ENCODE results near the gene PLSCR5. TPM values are rescaled to one million over a fixed set of nuclear protein-coding genes. Genes with fewer than 3 reads are reported as not detected.

PLSCR5 gene
- total RNA-seq, 3 donors from 2014 or later, result not detected

- no peak for TF ChIP-seq CTCF (IDR thresholded peaks at IDR 0.05)
- Histone ChIP-seq H3K4me3 (no peak overlapping the region), H3K9me3 (no peaks in the 10 kb centered on the region), H3K36me3 (ENCODE audit: low read depth) (no peaks in the 10 kb centered on the region), H3K4me1 (ENCODE audit: low read depth) (peaks cover 20% of the 10 kb centered on the region)
- DNase-seq, result no peak
- ATAC-seq, result no peak
- intact Hi-C loops (cut with DNase I, micrococcal nuclease), result loop anchor here in 1 of 2 donors (5.0 kb wide), 1 partner anchor 33 kb away; no protein-coding TSS in a partner anchor
Measured at GRCh38 chr3:146540236-146540635, 64.9 kb downstream of the PLSCR5 start.

- TF ChIP-seq CTCF (IDR thresholded peaks at IDR 0.05), result no peak
- H3K9me3 ChIP-seq, result no peaks in the 10 kb centered on the region
- no peaks in the 10 kb centered on the region for H3K36me3 ChIP-seq (ENCODE audit: low read depth)
- intact Hi-C loops (cut with DNase I, micrococcal nuclease), result no loop called here
- no peak overlapping the region for H3K4me3 ChIP-seq
- H3K4me1 ChIP-seq (ENCODE audit: low read depth), result peaks cover 20% of the 10 kb centered on the region
- peak; percentile 11 for ATAC-seq
- no peak for DNase-seq
Measured at GRCh38 chr3:146539315-146539714, 65.8 kb downstream of the PLSCR5 start.

GRCh38 chr3:146537603-146538002, 67.5 kb downstream of the PLSCR5 start:
- intact Hi-C loops (cut with DNase I, micrococcal nuclease), result no loop called here
- DNase-seq, result no peak
- peaks cover 20% of the 10 kb centered on the region for H3K4me1 ChIP-seq (ENCODE audit: low read depth)

GRCh38 chr3:146536681-146537080, 68.5 kb downstream of the PLSCR5 start:
- ATAC-seq (no peak), DNase-seq (no peak)
- intact Hi-C loops (cut with DNase I, micrococcal nuclease), result no loop called here
- Histone ChIP-seq H3K4me3 (no peak overlapping the region), H3K9me3 (no peaks in the 10 kb centered on the region), H3K4me1 (ENCODE audit: low read depth) (peaks cover 20% of the 10 kb centered on the region), H3K36me3 (ENCODE audit: low read depth) (no peaks in the 10 kb centered on the region)
- TF ChIP-seq CTCF (IDR thresholded peaks at IDR 0.05), result no peak

More at GRCh38 chr3:146537603-146538002, 67.5 kb downstream of the PLSCR5 start:
- ATAC-seq, result no peak
- TF ChIP-seq CTCF (IDR thresholded peaks at IDR 0.05), result no peak
- no peak overlapping the region for H3K4me3 ChIP-seq
- H3K36me3 ChIP-seq (ENCODE audit: low read depth), result no peaks in the 10 kb centered on the region
- no peaks in the 10 kb centered on the region for H3K9me3 ChIP-seq

Other genes with a start within 250 kb of the PLSCR5 start
- gene PLSCR2, start 135.8 kb downstream of the PLSCR5 start, total RNA-seq, result 1 to 10 TPM in 2 of 3 donors, under 1 TPM in 1; 0.82 to 2.8 (median 1.3) TPM
- gene PLSCR1, start 60.7 kb downstream of the PLSCR5 start, total RNA-seq, result 100 to 1,000 TPM; 119 to 264 (median 180) TPM

Data from mucosa of descending colon (tissue), 3 donors.